Measurements from ENCODE around the gene PPP6C.
A peak's percentile ranks its signal among the peaks of the same experiment; 100 is the strongest.
"Not testable (repeated sequence)": the region's sequence is repeated elsewhere in the genome, so short reads cannot be mapped to it uniquely, and the experiment has no call there.

PPP6C gene

DNA sequence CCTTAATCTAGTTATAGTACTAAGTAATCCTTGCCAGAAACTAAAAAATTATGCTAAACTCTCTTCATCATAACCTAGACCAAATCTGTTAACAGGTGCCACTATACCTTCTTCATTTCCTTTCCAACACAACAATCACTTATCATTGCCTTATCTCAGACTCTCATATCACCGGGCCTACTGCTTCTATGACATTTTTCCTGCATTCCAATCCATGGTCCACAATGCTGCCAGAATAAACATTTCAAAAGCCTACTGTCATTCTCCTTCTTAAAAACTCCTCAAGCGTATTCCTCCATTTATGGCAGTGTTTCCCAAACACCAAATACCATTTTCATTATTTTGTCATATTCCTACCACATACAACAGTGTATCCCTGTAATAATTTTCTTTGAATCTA is 6.5 kb downstream of the PPP6C start:
- DNase-seq (ENCODE audit: extremely low read depth in 1 of 2, low read depth in 1 of 2), result no peak

DNA sequence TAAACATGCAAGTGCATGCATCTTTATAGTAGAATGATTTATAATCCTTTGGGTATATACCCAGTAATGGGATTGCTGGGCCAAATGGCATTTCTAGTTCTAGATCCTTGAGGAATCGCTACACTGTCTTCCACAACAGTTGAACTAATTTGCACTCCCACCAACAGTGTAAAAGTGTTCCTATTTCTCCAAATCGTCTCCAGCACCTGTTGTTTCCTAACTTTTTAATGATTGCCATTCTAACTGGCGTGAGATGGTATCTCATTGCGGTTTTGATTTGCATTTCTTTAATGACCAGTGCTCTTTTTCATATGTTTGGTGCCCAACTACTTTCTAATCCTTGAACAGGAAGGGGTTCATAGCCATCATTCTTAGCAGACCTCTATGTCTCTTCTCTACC is 7.8 kb downstream of the PPP6C start:
- not testable (repeated sequence) for DNase-seq (ENCODE audit: extremely low read depth in 1 of 2, low read depth in 1 of 2)

DNA sequence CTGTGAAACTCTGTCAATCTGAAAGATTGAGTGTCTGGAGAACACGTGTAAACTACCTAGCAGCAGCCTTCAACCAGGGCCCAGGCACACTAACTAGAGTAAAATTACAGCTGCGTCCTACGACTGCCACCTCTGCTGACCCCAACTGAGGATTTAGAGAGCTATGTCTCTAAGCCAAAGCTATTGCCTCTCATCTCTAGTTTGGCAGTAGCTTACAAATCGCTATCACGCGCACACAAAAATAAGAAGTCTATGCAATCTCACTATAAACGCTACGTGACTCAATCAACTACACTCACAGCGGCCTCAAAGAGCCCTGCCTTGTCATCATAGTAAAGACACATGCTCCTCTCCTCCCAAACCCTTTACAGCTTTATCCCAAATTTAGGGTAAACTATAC is 8.7 kb downstream of the PPP6C start:
- DNase-seq (ENCODE audit: extremely low read depth in 1 of 2, low read depth in 1 of 2), result no peak

- not testable (repeated sequence) for DNase-seq (ENCODE audit: extremely low read depth in 1 of 2, low read depth in 1 of 2)
Measured at GRCh38 chr9:125179776-125180175, 9.8 kb downstream of the PPP6C start.

- DNase-seq (ENCODE audit: extremely low read depth in 1 of 2, low read depth in 1 of 2), result no peak
Measured at GRCh38 chr9:125177888-125178287, 11.7 kb downstream of the PPP6C start.

GRCh38 chr9:125176636-125177035 is 13.0 kb downstream of the PPP6C start:
- DNase-seq (ENCODE audit: extremely low read depth in 1 of 2, low read depth in 1 of 2), result no peak

GRCh38 chr9:125172031-125172755 is 17.4 kb downstream of the PPP6C start:
- no peak for DNase-seq (ENCODE audit: extremely low read depth in 1 of 2, low read depth in 1 of 2)

- no peak for DNase-seq (ENCODE audit: extremely low read depth in 1 of 2, low read depth in 1 of 2)
Measured at GRCh38 chr9:125169895-125170294, 19.7 kb downstream of the PPP6C start.

DNA sequence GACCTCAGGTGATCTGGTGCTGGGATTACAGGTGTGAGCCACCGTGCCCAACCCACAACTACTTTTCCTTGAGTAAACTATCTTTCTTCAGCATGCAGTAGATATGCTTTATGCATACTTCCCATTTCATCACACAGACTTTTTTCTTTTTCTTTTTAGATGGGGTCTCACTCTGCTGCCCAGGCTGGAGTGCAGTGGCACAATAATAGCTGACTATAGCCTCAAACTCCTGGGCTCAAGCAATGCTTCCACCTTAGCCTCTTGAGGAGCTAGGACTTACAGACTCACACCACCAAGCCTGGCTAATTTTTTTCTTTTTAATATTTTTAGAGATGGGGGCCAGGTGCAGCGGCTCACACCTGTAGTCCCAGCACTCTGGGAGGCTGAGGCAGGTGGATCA is 22.8 kb downstream of the PPP6C start:
- no peak for DNase-seq (ENCODE audit: extremely low read depth in 1 of 2, low read depth in 1 of 2)

DNA sequence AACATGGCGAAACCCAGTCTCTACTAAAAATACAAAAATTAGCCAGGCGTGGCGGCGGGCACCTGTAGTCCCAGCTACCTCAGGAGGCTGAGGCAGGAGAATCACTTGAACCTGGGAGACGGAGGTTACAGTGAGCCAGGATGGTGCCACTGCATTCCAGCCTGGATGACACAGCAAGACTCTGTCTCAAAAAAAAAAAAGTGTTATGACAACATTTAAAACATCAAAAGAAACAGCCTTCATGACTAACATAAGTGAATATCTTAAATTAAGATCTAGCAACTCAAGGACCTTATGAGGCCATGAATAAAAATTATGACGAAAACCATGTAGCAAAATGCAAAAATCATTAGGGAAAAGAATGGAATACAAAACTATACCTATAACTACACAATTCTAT is 26.7 kb downstream of the PPP6C start:
- DNase-seq (ENCODE audit: extremely low read depth in 1 of 2, low read depth in 1 of 2), result not testable (repeated sequence)

DNA sequence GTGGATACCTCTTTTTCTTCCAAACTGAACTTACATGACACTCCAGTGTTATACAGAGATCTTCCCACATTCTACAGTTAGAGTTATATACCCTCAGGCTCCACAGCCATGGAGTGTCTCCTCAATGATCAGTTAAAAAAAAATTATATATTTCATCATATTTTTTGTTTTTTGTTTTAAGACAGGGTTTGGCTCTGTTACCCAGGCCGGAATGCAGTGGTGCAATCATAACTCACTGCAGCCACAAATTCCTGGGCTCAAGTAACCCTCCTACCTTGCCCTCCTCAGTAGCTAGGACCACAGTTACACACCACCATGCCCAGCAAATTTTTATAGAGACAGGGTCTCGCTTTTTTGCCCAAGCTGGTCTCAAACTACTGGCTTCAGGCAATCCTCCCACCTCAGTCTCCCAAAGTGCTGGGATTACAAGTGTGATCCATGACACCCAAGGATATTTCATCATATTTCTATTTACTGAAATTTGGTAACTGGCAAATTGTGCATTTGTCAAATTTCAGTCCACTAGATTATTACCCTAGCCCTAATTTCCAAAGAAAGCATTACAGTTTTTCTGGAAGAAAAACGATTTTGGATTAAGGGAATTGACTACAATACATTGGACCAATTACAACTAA is 28.2 kb downstream of the PPP6C start:
- no peak for DNase-seq (ENCODE audit: extremely low read depth in 1 of 2, low read depth in 1 of 2)

- no peak for DNase-seq (ENCODE audit: extremely low read depth in 1 of 2, low read depth in 1 of 2)
Measured at GRCh38 chr9:125160750-125161149, 28.9 kb downstream of the PPP6C start.

DNA sequence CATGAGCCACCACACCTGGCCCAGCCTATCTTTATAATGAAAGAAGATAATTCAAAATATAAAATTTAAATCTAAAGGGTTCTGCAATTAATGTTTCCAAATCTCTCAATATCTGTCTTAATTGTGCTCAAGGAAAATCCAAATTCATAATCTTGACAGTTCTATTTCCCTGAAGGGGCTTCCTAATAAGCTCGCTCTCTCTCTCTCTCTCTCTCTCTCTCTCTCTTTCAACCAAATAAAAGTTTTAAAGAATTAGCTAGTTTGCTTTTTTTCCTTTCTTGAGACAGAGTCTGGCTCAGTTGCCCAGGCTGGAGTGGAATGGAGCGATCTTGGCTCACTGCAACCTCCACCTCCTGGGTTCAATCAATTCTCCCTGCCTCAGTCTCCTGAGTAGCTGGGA is 33.1 kb downstream of the PPP6C start:
- no peak for DNase-seq (ENCODE audit: extremely low read depth in 1 of 2, low read depth in 1 of 2)

DNA sequence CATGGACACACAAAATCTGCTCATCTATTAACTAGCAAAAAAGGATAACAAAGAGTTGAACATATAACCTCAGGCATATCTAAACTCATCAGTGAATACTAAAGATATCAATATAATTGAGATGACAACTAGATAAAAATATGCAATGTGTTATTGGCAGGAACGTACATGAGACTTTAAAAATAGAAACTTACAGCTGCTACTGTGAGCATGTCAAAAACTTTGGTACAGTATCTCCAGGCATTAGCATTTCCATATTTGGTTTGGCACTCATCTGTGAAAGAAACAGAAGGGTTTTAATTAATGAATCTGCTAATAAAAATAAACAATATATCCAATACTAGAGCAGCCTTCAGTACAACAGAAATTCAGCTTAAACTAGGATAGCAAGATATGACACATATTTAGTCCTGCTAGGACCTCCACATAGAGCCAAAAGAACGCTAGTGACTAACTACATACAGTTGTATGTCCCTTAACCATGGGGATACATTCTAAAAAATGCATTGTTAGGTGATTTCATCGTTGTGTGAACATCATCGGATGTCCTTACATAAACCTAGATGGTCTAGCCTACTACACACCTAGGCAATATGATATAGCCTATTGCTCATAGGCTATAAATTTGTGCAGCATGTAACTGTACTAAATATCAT is 35.8 kb downstream of the PPP6C start:
- DNase-seq (ENCODE audit: extremely low read depth in 1 of 2, low read depth in 1 of 2), result no peak

GRCh38 chr9:125151730-125152129 is 37.9 kb downstream of the PPP6C start:
- DNase-seq (ENCODE audit: extremely low read depth in 1 of 2, low read depth in 1 of 2), result no peak

DNA sequence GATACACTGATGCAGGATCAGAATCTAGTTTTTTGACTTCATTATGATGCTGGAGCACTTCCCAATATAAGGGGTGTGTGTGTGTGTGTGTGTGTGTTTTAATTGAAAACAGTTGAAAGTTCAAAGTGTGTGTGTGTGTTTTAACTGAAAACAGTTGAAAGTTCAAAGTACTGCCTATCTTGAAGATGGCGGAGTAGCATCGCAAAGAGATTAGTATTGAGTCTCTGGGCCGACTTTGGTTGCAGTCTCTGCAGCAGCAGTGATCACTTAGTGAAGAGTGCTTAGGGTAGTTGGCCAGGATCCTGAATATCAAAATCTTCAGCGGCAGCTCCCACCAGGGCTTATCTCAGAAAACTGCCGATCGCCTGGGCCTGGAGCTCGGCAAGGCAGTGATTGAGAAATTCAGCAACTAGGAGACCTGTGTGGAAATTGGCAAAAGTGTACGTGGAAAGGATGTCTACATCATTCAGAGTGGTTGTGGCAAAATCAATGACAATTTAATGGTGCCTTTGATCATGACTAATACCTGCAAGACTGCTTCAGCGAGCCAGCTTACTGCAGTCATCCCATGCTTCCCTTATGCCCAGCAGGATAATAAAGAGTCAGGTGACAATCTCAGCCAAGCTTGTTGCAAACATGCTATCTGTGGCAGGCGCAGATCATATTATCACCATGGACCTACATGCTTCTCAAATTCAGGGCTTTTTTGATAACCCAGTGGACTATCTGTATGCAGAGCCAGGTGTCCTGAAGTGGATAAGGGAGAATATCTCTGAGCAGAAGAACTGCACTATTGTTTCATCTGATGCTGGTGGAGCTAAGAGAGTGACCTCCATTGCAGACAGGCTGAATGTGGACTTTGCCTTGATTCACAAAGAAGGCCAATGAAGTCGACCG is 39.0 kb downstream of the PPP6C start:
- no peak for DNase-seq (ENCODE audit: extremely low read depth in 1 of 2, low read depth in 1 of 2)

DNA sequence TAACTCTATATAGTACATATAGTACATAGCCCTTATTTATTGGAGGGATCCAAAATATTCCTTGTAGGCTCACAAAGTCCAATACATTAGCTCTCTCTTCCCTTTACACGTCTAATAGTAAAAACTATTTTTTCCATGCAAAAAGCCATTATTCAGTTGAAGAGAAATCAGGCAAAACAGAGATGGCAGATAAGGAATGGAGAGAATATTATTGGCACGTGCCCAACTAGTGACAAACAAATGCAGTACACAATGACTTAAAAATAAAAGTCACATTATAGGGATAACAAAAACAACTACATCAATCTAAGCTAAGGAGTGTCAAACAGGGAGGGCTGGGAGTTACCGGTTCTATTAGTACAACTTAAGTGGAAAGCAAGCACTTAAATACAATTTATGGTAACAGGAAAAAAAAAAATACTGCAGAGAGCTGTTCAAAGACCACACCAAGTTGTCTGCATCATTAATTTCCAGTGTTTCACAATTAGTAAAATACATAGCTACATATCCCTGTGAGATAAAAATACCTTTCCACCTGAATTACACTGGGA is 42.1 kb downstream of the PPP6C start:
- no peak for DNase-seq (ENCODE audit: extremely low read depth in 1 of 2, low read depth in 1 of 2)

DNA sequence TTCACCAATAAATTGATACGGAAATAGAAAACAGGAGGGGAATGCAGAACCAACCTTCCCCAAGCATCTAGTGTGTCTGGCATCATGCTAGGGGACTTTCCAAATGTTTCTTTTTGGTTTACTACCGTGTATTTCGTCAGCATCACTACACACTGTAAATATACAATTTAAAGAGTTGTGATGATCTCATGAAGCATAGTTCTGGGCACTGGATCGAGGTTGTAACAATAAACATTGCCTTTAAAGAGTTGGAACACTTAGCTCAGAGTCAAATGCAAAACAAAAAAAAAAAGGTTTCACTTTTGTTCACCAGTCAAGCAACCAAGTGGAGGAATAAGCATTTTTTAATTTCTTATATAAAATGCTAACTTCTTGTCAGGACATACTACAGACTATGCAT is 43.4 kb downstream of the PPP6C start:
- no peak for DNase-seq (ENCODE audit: extremely low read depth in 1 of 2, low read depth in 1 of 2)

GRCh38 chr9:125145425-125145824 is 44.2 kb downstream of the PPP6C start:
- no peak for DNase-seq (ENCODE audit: extremely low read depth in 1 of 2, low read depth in 1 of 2)

DNA sequence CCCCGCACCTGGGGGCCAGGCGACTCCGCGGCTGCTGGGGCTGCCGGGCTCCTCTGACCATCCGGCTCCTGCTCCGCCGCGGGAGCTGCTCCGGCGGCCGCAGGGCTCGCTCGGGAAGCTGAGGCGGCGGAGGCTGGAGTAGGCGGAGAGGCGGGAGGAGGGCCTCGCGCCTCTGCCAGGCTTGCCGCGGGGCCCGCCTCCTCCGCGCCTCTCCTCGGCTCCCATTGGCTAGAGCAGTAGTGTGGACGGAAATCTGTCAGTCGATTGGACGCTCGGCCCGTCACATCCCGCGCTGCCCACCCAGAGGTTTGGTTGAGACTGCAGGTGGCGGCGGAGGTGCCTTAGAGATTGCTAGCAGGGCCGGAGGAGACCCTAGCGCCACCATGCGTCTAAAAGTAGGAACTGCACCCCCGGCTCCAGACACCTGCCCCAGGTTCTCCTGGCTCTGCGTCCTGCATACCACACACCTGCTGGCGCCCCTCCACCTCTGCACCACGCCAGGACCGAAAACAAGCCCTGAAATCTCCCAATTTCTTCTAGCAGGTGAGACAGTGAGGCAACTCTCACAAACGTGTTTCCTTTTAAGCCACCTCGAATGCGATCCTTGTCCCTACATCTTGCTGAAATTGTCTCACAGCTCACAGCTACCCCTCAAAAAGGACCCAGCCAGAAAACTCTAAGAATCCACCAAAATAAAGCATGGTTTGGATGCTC is 46.1 kb downstream of the PPP6C start, which contains the start of gene SCAI:
Gene SCAI, minus strand, starts transcription at position 152 of the 714 bp plus-strand sequence. Its CDS starts 91 bp downstream, at position 61.
- peak; percentile 95 to 97 for DNase-seq (ENCODE audit: extremely low read depth in 1 of 2, low read depth in 1 of 2)
